GM23338 (cell line): Measurements from ENCODE around the gene RUSC1. TPM values are rescaled to one million over a fixed set of nuclear protein-coding genes. Genes with fewer than 3 reads are reported as not detected.
A peak's percentile ranks its signal among the peaks of the same experiment; 100 is the strongest.

Source experiments
- ATAC-seq: fragments of 200-7000 bp; cut with Tn5 transposase; 3 replicates; pipeline ENCODE4 v1.9.1; 2020
- DNase-seq: peaks from one replicate; pipeline ENCODE4 v3.0.0-alpha.2; 2015; ENCODE audit warnings: low spot score
- H2AFZ ChIP-seq: fragments of 200-600 bp; sonication (generic); 2 replicates; pipeline ENCODE4 v1.8.0; 2016; ENCODE audit warnings: antibody characterized with exemption, mild to moderate bottlenecking, moderate library complexity
- H3F3A ChIP-seq: fragments of 200-600 bp; sonication (generic); replicated peaks from 2 replicates; pipeline ENCODE4 v1.8.0; 2017; ENCODE audit warnings: antibody characterized with exemption, mixed run types, low read depth
- H3K27ac ChIP-seq: fragments of 200-600 bp; sonication (generic); 2 replicates; pipeline ENCODE4 v1.6.1; 2016; ENCODE audit warnings: low read depth
- H3K27me3 ChIP-seq: fragments of 200-600 bp; sonication (generic); 2 replicates; pipeline ENCODE4 v1.8.0; 2016; ENCODE audit warnings: mild to moderate bottlenecking, mixed run types, moderate library complexity; ENCODE audit not compliant: insufficient read depth
- H3K36me3 ChIP-seq: fragments of 200-600 bp; sonication (generic); 2 replicates; pipeline ENCODE4 v1.8.0; 2016; ENCODE audit warnings: mild to moderate bottlenecking; ENCODE audit not compliant: insufficient read depth
- H3K4me1 ChIP-seq: fragments of 200-600 bp; sonication (generic); 2 replicates; pipeline ENCODE4 v1.8.0; 2016; ENCODE audit warnings: mild to moderate bottlenecking, moderate library complexity; ENCODE audit not compliant: insufficient read depth
- H3K4me2 ChIP-seq: fragments of 200-600 bp; sonication (generic); 2 replicates; pipeline ENCODE4 v1.7.1; 2017; ENCODE audit warnings: mixed run types
- H3K4me3 ChIP-seq: fragments of 200-600 bp; sonication (generic); 2 replicates; pipeline ENCODE4 v1.6.1; 2016; ENCODE audit warnings: mixed run types
- H3K79me2 ChIP-seq: fragments of 200-600 bp; sonication (generic); replicated peaks from 2 replicates; pipeline ENCODE4 v1.8.0; 2017; ENCODE audit warnings: mild to moderate bottlenecking; ENCODE audit not compliant: insufficient read depth
- H3K9me2 ChIP-seq: fragments of 200-600 bp; sonication (generic); 2 replicates; pipeline ENCODE4 v1.8.0; 2017; ENCODE audit not compliant: insufficient read depth
- H4K20me1 ChIP-seq: fragments of 200-600 bp; sonication (generic); replicated peaks from 2 replicates; pipeline ENCODE4 v1.8.0; 2017; ENCODE audit warnings: mild to moderate bottlenecking; ENCODE audit not compliant: insufficient read depth
- H3K27ac Mint-ChIP-seq: 2 replicates; pipeline ENCODE4 v1.8.0; 2020; ENCODE audit warnings: inconsistent platforms, mild to moderate bottlenecking, moderate library complexity, mixed read lengths
- H3K27me3 Mint-ChIP-seq: 3 replicates; pipeline ENCODE4 v1.8.0; 2022; ENCODE audit warnings: low read depth, mild to moderate bottlenecking, moderate library complexity, mixed read lengths, inconsistent platforms; ENCODE audit not compliant: insufficient read depth, poor library complexity
- H3K36me3 Mint-ChIP-seq: 3 replicates; pipeline ENCODE4 v1.8.0; 2021; ENCODE audit warnings: low read depth, mild to moderate bottlenecking, inconsistent platforms, moderate library complexity, mixed read lengths
- H3K4me1 Mint-ChIP-seq: 3 replicates; pipeline ENCODE4 v1.8.0; 2020; ENCODE audit warnings: mild to moderate bottlenecking, inconsistent platforms, mixed read lengths
- H3K4me3 Mint-ChIP-seq: 3 replicates; pipeline ENCODE4 v1.8.0; 2021; ENCODE audit warnings: moderate library complexity, mild to moderate bottlenecking, inconsistent platforms, mixed read lengths
- H3K9me3 Mint-ChIP-seq: 3 replicates; pipeline ENCODE4 v1.8.0; 2020; ENCODE audit warnings: moderate library complexity, mild to moderate bottlenecking, inconsistent platforms, mixed read lengths
- CREB1 ChIP-seq: fragments of 250-450 bp; sonication (Bioruptor Pico); IDR thresholded peaks from 2 replicates; pipeline ENCODE4 v1.5.0; 2020; ENCODE audit warnings: low read depth, mild to moderate bottlenecking, moderate library complexity
- CTCF ChIP-seq, 2 experiments: fragments of 200-600 bp in 1 of 2; sonication (generic) in 1 of 2; conservative IDR thresholded peaks; 2 replicates each; pipeline versions ENCODE4 v1.5.1 to v1.6.1; 2016 to 2017; ENCODE audit warnings: antibody characterized with exemption in 2 of 2, low read depth in 2 of 2, mild to moderate bottlenecking in 2 of 2, moderate library complexity in 1 of 2
- ETS1 ChIP-seq: IDR thresholded peaks from 2 replicates; pipeline ENCODE4 v1.6.1; 2016; ENCODE audit warnings: antibody characterized with exemption
- EZH2phosphoT487 ChIP-seq: fragments of 200-600 bp; sonication (generic); IDR thresholded peaks from one replicate; pipeline ENCODE4 v1.8.1; 2018; ENCODE audit warnings: antibody characterized with exemption; ENCODE audit not compliant: unreplicated experiment
- JUNB ChIP-seq: IDR thresholded peaks from one replicate; pipeline ENCODE4 v1.6.1; 2016; ENCODE audit warnings: antibody characterized with exemption; ENCODE audit not compliant: unreplicated experiment
- POLR2AphosphoS5 ChIP-seq: IDR thresholded peaks from 2 replicates; pipeline ENCODE4 v1.6.1; 2016; ENCODE audit warnings: antibody characterized with exemption, low read depth
- REST ChIP-seq: IDR thresholded peaks from one replicate; pipeline ENCODE4 v1.6.1; 2018; ENCODE audit warnings: antibody characterized with exemption; ENCODE audit not compliant: unreplicated experiment
- STAT1 ChIP-seq: IDR thresholded peaks from one replicate; pipeline ENCODE4 v1.6.1; 2016; ENCODE audit warnings: antibody characterized with exemption; ENCODE audit not compliant: unreplicated experiment
- ZNF114 ChIP-seq: fragments of 250-450 bp; sonication (Bioruptor Pico); IDR thresholded peaks from 2 replicates; pipeline ENCODE4 v1.5.0; 2020; ENCODE audit warnings: mild to moderate bottlenecking, moderate library complexity
- ZNF331 ChIP-seq: fragments of 250-450 bp; sonication (Bioruptor Pico); IDR thresholded peaks from 2 replicates; pipeline ENCODE4 v1.5.0; 2020; ENCODE audit warnings: low read depth, mild to moderate bottlenecking, moderate library complexity
- ZNF462 ChIP-seq: fragments of 250-450 bp; sonication (Bioruptor Pico); IDR thresholded peaks from 2 replicates; pipeline ENCODE4 v1.5.0; 2020; ENCODE audit warnings: mild to moderate bottlenecking, moderate library complexity
- polyA plus RNA-seq: library from polyadenylated mRNA; unstranded; fragments of >200 nt; fragmentation: Nextera tagmentation; extraction: Ambion mirVana; gene quantifications from 2 replicates; pipeline ENCODE4 v1.2.1, GENCODE V29; 2016
- total RNA-seq: library from RNA; depleted of rRNA; stranded (reverse); fragments of >200 nt; shearing (Covaris generic); gene quantifications from 2 replicates; pipeline ENCODE4 v1.2.3, GENCODE V29; 2014

Gene RUSC1
- total and polyA plus RNA-seq, 2 experiments from 2014 or later, result 53.4 to 87.7 TPM

GRCh38 chr1:155278689-155279160 is 42.0 kb upstream of the RUSC1 start (continued):
- TF ChIP-seq ZNF331 (CRISPR knock-in tag), result no peak
- no peak for TF ChIP-seq POLR2AphosphoS5
- TF ChIP-seq ZNF462 (CRISPR knock-in tag), result no peak
- no peak for TF ChIP-seq JUNB

GRCh38 chr1:155279268-155279667 is 41.4 kb upstream of the RUSC1 start:
- Histone ChIP-seq H3K4me2 (peak overlapping the region; percentile 61), H3K4me3 (no peak overlapping the region), H3K27ac (0 out of 2 replicates have a peak overlapping the region, but pooled peaks have one; percentile 17), H3K4me1 (peaks cover 24% of the 10 kb centered on the region), H3K36me3 (no peaks in the 10 kb centered on the region), H3K27me3 (no peaks in the 10 kb centered on the region), H3K9me2 (no peaks in the 10 kb centered on the region), H3F3A (peaks cover 13% of the 10 kb centered on the region), H2AFZ (no peak overlapping the region), H4K20me1 (no peaks in the 10 kb centered on the region), H3K79me2 (no peaks in the 10 kb centered on the region)
- TF ChIP-seq CREB1 (no peak), REST (no peak), ZNF331 (CRISPR knock-in tag) (no peak), JUNB (no peak), POLR2AphosphoS5 (no peak), ZNF114 (CRISPR knock-in tag) (no peak), CTCF (conservative IDR thresholded peaks at IDR 0.05; ENCODE audit: low read depth in 2 of 2) (no peak), STAT1 (no peak), ETS1 (no peak), EZH2phosphoT487 (no peak)
- Mint-ChIP-seq H3K27ac (no peak overlapping the region), H3K9me3 (peaks cover 4% of the 10 kb centered on the region; the same call in 1 of the 3 replicates), H3K27me3 (peaks cover 13% of the 10 kb centered on the region), H3K4me3 (peak overlapping the region; percentile 23; the same call in 1 of the 3 replicates), H3K36me3 (peaks cover 3% of the 10 kb centered on the region; the same call in 2 of the 3 replicates), H3K4me1 (peaks cover 24% of the 10 kb centered on the region)
- no peak for ATAC-seq
- DNase-seq, result no peak
